ENCODE measurements around the gene VPS54. TPM values are rescaled to one million over a fixed set of nuclear protein-coding genes. Genes with fewer than 3 reads are reported as not detected.
A peak's percentile ranks its signal among the peaks of the same experiment; 100 is the strongest.
"Not testable (repeated sequence)": the region's sequence is repeated elsewhere in the genome, so short reads cannot be mapped to it uniquely, and the experiment has no call there.

VPS54 gene
- polyA plus RNA-seq, 12 donors, result 20.0 to 33.5 (median 28.1) TPM; not detected in 1

- no peak for DNase-seq
These were observed 5.2 kb upstream of the VPS54 start for GRCh38 chr2:64024259-64024949.

GRCh38 chr2:64023485-64024258 lies 4.4 kb upstream of the VPS54 start:
- no peak for DNase-seq

- DNase-seq, result no peak
These were observed 2.4 kb upstream of the VPS54 start for GRCh38 chr2:64021578-64021977.

GRCh38 chr2:64019975-64020528 lies 824 bp upstream of the VPS54 start:
- no peak for DNase-seq

GRCh38 chr2:64018701-64019082 lies 536 bp downstream of the VPS54 start:
- no peak for DNase-seq

- peak; percentile 72 for DNase-seq
These were observed 1.2 kb downstream of the VPS54 start for GRCh38 chr2:64017811-64018700.

- no peak for DNase-seq
These were observed 3.3 kb downstream of the VPS54 start for GRCh38 chr2:64015898-64016297.

- DNase-seq, result no peak
These were observed 3.8 kb downstream of the VPS54 start for GRCh38 chr2:64015391-64015790.

- no peak for DNase-seq
These were observed 4.6 kb downstream of the VPS54 start for GRCh38 chr2:64014628-64015027.

- DNase-seq, result no peak
These were observed 6.2 kb downstream of the VPS54 start for GRCh38 chr2:64013053-64013452.

GRCh38 chr2:64012115-64012514 lies 7.1 kb downstream of the VPS54 start:
- no peak for DNase-seq

- no peak for DNase-seq
These were observed 10.7 kb downstream of the VPS54 start for GRCh38 chr2:64008434-64009009.

- no peak for DNase-seq
These were observed 11.3 kb downstream of the VPS54 start for GRCh38 chr2:64007924-64008323.

GRCh38 chr2:64005707-64006356 lies 13.4 kb downstream of the VPS54 start:
- DNase-seq, result no peak

GRCh38 chr2:64003239-64003638 lies 16.0 kb downstream of the VPS54 start:
- no peak for DNase-seq

- DNase-seq, result no peak
These were observed 17.7 kb downstream of the VPS54 start for GRCh38 chr2:64001382-64002101.

- no peak for DNase-seq
These were observed 18.4 kb downstream of the VPS54 start for GRCh38 chr2:64000630-64001381.

GRCh38 chr2:63999049-63999448 lies 20.2 kb downstream of the VPS54 start:
- DNase-seq, result no peak

GRCh38 chr2:63996582-63997198 lies 22.5 kb downstream of the VPS54 start:
- DNase-seq, result not testable (repeated sequence)

Data from muscle of arm (tissue), 12 donors.